ENCODE data around the gene CDH8.

Gene CDH8, protein sequence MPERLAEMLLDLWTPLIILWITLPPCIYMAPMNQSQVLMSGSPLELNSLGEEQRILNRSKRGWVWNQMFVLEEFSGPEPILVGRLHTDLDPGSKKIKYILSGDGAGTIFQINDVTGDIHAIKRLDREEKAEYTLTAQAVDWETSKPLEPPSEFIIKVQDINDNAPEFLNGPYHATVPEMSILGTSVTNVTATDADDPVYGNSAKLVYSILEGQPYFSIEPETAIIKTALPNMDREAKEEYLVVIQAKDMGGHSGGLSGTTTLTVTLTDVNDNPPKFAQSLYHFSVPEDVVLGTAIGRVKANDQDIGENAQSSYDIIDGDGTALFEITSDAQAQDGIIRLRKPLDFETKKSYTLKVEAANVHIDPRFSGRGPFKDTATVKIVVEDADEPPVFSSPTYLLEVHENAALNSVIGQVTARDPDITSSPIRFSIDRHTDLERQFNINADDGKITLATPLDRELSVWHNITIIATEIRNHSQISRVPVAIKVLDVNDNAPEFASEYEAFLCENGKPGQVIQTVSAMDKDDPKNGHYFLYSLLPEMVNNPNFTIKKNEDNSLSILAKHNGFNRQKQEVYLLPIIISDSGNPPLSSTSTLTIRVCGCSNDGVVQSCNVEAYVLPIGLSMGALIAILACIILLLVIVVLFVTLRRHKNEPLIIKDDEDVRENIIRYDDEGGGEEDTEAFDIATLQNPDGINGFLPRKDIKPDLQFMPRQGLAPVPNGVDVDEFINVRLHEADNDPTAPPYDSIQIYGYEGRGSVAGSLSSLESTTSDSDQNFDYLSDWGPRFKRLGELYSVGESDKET

DNA sequence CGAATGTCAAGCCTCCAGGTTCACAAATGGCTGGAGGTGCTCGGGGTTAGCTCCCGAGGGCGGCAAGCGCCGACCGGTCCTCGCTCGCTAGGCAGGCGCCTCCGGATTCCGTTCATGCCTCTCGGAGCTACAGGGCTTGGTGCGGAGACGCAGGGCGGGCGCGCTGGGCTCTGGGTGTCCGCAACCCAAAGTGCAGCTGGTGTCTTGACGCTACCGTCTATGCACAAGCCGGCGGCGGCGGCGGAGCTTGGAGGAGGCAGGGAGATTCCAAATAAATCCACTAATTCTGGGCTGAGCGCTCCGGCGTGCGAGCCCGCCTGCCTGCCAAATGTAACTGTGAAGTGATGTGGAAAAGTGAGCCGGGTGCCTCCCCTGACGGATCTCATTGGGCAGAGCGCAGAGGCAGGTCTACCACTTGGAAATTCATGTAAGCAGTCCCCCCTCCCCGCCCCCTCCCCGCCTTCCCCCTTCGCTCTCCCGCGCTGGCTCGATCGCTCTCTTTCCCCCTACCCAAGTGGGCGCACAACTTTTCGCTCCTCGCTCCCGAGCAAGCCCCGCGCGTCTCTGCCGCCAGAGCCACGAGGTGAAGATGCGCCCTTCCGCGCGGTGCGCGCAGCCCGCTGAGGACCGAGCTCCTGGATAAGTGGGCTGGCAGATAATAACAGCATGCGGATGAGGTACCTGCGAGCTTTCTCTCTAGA is at the start of gene CDH8:
CDH8 (minus strand) TSS at position 338 of the 701 bp plus-strand sequence. CDS start 15,035 bp downstream, outside the sequence.
- DNase-seq, result peak; percentile 47

DNA sequence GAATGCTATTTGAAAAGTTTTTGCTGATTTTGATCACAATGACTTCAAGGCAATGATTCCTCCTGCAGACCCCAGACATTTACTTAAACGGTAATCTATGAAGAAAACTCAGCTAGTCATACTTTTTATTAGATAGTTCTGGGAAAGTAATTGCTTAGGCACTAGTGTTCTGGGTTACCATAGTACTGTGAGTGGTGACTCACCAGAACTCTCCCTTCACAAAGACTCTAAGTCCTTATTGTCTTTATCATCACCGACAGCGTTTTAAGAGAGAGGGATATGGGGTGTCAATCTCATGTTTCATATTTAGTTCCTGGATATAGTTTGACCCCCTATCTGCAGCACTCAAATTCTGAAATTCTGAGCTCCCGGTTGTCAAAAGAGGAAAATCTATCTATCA is 43.0 kb upstream of the CDH8 start:
- peak; percentile 39 for DNase-seq

DNA sequence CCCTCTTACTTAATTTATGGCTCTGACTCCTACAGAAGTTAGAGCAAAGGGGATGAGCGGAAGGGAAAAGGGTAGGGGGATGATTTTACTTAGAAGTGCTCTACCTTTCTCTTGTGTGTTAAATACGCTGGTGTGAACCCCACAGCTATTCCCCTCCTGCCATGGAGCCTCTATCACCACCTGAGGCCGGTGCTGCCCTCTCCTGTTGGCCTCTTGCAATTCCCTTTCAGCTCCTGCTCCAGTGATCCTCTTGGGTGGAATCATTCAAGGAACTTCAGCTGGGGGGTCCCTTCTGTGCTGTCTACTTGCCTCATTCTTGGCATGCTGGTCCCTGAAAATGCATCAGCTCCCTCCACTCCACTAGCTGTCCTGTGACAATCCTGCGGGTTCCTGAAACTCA is 41.8 kb upstream of the CDH8 start:
- peak; percentile 2 for DNase-seq

DNA sequence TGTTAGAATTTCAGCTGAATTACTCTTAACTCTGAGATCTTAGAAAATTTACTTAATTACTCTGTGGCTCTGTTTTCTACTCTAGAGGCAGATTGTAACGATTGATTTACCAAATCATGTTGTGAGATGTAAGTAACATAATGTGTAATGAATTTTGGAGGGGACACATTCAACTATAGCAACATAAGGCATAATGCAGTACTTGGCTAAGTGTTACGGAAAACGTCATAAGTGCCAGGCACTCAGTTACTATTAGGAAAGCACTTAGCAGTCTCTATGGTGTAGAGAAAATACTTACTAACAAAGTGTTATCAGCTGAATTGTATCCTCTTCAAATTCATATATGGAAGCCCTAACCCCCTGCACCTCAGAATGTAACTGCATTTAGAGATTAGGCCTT is 40.6 kb upstream of the CDH8 start:
- DNase-seq, result no peak

DNA sequence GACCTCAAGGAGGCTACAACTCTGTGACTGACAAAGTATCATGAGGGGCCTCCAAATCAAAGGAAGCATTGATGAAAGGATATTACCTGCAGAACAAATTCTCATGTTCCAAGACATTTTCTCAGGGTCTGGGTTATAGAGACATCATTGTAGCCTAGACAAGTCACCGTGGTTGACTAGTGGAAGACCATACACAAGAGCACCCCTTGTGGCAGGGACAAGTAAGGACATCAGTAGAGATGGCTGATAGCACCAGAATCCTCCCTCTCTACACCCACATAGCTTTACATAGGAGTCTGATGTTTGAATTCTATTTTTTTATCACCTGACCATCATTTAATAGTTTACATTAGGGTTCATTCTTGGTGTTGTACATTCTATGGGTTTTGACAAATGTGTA is 32.5 kb upstream of the CDH8 start:
- DNase-seq, result no peak

DNA sequence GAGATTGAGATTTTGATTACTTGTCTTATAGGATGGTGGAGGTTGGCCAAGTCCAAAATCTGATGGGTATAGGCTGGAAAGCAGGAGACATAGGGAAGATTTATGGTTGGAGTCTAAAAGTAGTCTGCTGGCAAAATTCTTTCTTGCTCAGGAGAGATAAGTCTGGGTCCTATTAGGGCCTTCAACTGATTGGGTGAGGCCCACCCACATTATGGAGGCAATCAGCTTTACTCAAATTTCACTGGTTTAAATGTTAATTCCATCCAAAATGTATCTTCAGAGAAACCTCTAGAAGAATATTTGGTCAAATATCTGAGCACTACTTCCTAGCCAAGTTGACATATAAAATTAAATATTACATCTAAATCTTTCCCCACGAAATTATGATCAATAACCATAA is 31.7 kb upstream of the CDH8 start:
- DNase-seq, result no peak

DNA sequence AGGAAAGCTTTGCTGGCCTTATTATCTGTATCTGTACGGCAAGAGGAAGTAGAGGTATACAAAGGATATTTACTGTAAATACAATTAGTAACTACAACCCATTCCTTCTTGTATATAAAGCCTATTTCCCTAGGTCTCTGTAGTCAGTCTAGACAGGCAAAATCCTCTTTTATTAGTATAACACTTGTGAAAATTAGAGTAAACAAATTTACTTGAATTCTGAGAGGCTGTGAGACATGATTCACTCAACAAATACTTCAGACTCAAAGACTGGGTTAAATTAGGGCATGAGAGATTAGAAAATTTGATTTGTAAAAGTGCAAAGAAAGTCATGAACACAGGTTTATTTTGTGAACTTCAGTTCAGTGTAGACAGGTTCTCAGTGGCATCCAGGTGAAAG is 30.9 kb upstream of the CDH8 start:
- DNase-seq, result no peak

DNA sequence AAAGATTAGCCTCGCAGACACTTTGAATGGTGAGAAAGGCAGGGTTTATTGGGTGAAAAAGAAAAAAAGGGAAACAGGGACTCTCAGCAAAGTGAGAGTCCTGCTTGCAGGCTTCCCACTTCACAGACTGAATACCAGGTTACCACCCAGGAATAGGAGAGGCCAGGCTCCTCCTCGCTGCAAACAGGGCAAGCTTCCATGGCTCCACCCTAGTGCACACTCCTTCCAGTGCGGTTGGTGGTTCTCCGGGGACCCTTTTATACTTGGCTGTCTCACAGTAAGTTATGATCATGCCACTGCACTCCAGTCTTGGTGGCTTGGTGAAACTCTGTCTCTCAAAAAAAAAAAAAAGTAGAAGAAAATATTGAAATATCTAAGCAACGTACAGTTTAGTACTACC is 30.5 kb upstream of the CDH8 start:
- no peak for DNase-seq

DNA sequence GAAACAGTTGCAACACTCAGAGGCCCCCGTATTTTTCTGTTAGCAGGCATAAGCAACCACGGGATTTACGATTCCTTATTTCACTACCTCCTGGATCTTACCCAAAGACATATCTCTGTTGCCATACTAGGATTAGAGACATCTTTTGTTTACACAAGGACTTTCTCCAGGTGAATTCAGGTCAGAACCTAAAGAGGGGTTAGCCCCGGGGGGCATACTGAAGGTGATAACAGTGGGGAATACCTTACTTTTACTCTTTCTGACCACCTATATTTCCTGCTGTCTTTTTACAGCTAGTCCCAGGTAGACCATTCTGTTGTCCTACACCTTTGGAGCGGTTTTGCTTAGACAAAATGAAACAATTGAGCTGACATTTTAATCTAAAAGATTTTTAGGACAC is 27.9 kb upstream of the CDH8 start:
- DNase-seq, result no peak

DNA sequence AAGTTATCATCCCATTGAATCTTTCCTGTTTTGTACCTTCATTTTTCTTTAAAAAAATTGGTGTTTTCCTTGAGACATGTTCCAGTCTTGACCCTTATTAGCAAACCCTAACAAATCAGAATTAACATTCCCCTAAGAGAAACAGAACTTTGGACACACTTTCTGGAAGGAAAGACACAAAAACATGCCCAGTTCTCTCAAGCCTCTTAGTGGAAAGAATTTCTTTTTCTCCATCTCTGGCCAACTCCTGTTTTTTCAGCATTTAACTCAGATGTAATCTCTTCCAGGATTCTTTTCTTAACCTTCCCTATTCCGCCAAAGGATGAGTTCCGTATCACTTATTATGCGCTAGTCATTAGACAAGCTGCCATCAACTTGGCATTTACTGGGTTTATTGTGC is 23.9 kb upstream of the CDH8 start:
- no peak for DNase-seq

DNA sequence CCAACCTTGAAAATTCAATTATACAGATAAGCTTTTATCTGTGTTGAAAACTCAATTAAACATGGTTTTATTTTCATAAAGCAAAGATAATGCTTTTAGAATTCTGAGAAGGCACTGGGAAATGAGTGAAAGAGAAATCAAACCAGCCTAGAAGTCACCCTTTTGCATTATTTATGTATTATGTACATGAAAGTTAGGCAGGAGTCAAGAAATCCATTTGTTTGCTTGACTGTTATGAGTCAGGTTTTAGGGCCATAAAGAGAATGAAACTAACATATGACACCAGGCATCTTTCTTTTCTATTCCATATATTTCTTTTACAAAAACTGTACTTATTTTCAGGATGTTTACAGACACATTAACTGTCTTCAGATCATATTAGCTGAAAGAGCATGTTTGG is 23.3 kb upstream of the CDH8 start:
- no peak for DNase-seq

DNA sequence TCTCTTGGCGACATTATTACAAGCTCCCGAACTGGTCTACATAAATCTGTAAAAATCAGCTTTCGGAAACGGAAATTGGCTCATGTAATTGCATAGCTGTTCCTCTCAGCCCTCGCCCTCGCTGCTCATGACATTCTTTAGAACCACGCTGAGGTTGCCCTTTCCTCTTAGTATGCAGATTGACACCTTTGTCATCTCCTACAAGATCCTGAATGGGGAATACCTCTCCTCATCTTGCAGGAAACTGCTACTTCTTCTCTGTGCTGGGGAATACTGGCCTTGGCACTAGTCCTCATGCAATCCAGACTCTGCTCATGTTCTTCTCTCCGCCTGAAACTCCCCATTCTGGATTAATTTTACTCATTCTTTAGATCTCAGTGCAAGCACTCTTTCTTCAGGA is 22.2 kb upstream of the CDH8 start:
- DNase-seq, result no peak

DNA sequence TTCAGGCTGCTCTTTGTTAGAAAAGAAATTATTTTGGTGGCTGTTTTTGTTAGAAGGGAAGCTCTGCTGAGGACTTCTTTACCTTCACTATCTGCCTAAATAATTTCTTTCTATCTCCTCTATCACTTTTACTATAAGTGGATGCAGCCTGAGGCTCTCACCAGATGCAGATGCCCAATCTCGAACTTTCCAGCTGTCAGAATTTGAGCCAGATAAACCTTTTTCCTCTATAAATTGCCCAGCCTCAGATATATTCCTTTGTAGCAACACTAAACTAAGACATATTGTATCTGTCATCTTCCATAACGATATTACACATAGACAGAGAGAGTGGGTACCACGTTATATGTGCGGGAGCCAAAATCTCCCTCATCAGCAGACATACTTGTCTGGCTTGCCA is 15.7 kb upstream of the CDH8 start:
- no peak for DNase-seq

DNA sequence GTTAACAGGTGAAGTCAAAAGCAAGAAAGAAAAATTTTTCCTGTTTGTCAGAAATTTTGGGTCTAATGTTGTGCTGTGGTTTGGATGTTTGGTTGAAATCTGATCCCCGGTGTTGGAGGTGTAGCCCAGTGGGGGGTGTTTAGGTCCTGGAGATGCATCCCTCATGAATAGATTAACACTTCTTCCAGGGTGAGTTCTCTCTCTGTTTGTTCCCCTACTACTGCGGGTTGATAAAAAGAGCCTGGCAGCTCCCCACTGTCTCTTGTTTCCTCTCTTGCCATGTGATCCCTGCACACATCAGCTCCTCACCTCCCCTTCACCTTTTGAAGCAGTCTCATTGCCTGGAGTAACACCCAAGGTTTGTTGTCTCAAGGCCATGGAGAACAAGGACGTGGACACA is 14.6 kb upstream of the CDH8 start:
- DNase-seq, result no peak

DNA sequence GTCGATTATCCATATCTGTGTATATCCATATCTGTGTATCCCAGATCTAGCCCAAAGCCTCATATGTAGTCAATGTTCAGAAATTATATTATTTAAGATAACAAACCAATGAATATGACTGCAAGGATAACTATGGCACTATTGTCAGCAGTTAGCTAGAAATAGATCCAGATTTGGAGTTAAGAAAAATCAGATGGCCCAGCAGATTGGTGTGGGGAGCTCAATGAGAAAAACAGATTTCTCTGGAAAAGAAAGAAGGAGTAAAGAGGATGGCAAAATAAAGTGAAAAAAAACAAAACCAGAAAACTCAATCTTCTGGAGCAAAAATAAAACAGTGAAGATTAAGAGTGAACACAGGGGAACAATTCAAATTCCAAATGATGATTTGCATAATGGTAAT is 10.6 kb upstream of the CDH8 start:
- DNase-seq, result no peak

DNA sequence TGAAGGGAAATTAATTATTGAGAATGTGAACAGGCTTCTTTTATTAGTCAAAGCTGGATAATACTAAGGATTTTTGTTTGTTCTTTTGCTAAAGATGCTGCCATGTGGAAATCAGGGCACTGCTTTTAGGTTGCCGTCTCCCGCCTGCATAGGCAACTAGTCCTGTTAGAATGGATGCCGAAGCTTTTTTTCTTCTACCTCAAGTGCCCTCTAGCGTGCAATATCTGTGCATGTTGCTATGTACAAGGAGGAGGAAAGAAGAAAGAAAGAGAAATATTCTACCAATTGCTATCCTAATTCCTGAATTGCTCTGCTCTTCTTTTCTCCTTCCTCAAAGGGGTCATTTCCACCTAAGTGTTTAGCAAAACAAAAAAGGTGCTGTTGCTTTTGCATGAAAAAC is 5.2 kb upstream of the CDH8 start:
- DNase-seq, result peak; percentile 55

DNA sequence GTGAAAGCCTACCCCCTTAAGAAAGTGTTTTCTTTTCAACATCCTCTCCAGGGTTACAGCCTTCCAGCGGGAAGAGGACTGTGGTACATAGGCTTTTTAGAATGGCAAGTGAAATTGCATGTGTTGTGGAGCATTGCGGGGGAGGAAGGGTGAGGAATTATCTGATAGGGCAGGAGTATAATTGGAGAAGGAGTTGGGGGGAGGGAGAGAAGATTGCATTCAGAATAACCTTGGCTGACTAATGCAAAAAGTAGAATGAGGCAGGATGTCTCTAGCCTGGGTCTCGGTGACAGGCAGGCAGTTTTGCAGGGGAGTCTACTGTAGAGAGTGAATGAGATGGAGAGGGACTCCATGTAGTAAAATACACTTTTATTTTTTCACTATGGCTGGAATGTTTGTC is 2.4 kb upstream of the CDH8 start:
- DNase-seq, result no peak

DNA sequence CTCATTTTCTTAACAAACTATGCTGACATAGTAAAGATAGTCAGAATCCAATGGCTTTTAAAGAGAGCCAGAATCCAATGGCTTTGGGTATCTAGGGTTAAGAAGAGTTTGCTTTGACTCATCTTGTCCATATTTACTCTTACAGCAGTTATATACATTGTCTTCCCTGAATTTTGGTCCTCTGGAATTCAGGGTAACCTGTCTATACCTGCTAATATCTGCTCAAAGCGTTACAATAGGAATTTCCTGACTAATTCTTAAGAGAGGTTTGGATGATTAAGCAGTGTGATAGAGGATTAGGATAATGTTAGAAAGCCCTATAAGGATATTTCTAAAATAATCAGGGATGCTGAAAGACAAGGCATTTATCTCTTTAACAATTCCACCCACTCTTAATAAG is 2.0 kb upstream of the CDH8 start:
- DNase-seq, result no peak

DNA sequence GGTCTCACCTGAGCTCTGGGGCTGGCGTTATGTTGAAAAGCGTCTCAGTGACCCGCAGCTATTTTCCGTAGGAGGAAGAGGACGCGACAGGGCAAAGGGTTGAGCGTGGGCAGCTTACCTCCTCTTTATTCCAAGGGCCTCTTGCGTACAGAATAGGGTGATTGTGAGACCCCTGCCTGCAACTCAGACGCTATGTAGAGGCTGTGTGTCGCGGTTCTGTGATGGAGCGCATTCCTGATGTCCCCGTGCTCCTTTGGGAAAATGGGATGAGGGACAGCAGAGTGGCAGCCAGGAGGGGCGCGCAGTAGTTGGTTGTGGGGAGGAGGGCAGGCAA is 531 bp upstream of the CDH8 start:
- no peak for DNase-seq

DNA sequence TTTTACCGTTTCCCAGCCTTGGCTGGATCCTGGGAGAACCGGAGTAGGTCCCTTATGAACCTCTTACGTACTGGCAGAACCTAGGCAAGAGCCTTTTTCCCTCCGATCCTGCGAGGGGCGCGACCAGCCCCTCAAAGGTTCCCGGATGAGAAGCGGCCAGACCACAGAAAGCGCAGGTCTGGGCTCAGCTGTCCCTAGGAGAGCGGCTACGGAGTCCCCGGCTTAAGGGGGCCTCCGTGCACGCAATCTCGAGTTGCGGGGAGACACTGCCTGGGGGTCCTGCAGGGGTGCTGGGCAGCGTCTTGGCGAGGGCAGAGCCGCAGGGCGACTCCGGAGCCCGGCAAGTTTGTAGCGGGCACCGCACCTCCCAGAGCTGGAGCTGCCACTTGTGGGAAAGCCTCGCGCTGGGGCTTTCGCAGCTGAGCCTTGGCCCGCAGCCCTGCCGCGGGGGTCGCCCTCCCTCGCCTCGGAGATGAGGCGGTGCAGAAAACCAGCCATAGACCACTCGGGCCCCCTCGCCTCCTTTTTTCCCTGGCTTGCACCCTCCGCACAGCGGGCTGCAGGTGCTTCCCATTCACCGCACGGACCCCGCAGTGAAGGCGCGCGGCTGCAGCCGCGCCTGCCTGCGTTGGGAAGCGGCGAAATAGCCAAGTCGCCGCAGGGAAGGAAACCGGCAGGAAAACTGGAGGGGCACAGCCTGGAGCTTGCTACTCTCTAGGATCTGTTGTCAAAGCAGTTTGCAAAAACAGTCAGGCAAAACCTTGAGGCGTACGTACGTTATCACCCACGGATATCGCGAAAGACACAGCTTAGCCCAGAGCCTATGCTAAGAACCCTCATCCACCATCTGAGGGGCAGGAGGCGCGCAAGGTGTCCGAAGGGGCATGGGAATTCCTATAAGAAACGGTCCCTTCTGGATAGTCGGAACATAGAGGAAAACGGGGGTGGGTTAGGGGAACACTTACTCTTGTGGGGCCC is 834 bp downstream of the CDH8 start:
- DNase-seq, result peak; percentile 49

DNA sequence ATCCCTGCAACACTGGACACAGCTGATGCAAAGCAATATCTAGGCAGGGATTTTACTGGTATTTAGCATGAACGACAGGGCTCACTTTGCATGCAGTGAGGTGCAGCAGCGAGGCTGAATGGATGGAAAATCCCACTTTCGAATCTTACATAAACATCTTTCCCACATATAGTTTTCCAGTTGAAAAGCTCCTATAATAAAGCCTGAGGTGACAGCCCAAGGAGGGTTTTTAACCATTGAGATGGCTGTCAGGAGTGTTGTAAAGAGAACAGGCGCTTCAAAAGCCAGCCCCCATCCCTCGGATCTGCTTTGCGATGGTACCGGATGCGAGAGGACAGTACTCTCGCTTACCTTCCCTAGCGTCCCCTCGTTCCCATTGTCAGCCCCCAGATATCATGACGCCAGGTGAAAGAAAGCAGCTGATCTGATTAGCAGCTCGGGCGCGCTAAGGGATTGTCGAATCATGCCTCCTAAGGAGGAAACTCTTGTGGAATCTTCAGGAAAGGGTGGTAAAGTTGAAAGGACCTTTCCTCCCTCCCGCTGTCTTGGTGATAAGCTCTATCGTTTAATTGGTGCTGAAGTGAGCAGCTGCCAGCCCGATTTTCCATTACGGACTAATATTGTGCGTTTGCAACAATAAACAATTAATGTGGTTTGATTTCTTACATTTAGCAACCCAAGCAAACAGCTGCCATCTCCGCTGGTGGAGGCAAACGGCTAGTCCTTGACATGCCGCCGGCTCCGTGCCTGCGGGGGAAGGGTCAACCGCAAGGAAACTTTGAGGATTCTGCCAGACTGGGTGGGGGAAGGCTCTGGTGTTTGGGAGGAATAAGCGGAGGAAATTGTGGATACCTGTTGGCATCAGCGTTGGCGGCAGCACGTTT is 1.8 kb downstream of the CDH8 start:
- DNase-seq, result no peak

DNA sequence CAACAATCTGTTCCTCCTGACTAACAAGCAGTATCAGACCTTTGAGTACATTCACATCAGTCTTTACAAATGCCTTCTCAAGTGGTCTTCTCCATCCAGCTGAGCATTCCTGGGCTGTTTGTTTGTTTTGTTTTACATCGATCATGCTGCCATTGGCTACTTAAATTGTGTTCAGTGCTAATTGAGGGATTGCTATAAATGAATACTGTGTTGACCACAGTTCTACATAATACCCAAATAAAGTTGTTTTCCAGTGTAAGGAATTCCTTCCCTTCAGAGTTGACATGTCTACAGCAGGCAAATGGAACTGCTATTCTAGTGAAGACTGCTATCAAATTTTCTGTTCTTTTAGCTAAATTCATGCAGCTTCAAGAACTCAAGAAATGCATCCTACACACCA is 3.2 kb downstream of the CDH8 start:
- DNase-seq, result no peak
